SH-SY5Y (cell line): ENCODE results near the gene OR10G8.

Experiments used
- GATA2 ChIP-seq: IDR thresholded peaks from 2 replicates; pipeline ENCODE4 v1.6.1; 2011; ENCODE audit warnings: mild to moderate bottlenecking, low read depth, low read length
- GATA3 ChIP-seq: IDR thresholded peaks from 2 replicates; pipeline ENCODE4 v1.6.1; 2011; ENCODE audit warnings: low read depth, mild to moderate bottlenecking, low read length, moderate library complexity

DNA sequence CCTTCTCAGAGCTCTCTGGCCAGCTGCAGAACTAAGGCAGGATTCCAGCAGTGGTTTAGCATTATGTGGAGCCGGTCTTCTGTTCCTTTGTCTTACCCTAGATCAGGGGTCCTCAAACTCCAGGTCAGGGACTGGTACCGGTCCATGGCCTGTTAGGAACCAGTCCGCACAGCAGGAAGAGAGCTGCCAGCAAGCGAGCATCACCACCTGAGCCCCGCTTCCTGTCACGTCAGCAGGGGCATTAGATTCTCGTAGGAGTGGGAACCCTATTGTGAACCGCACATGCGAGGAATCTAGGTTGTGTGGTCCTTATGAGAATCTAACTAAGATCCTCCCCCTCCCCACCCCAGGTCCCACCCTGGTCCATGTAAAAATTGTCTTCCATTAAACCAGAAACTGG, 13.0 kb downstream of the OR10G8 start:
- no peak for TF ChIP-seq GATA3
- TF ChIP-seq GATA2, result no peak
